ENCODE data around the gene OR52E6.

OR52E6 gene

GRCh38 chr11:5865826-5866225, 24.1 kb upstream of the OR52E6 start:
- TF ChIP-seq CTCF (IDR thresholded peaks at IDR 0.05; ENCODE audit: low read depth, low read length) = no peak
- DNase-seq (ENCODE audit: extremely low read depth, low read depth) = no peak

- TF ChIP-seq CTCF (IDR thresholded peaks at IDR 0.05; ENCODE audit: low read depth, low read length) = no peak
- DNase-seq (ENCODE audit: extremely low read depth, low read depth) = no peak
Measured at GRCh38 chr11:5857590-5857989, 15.9 kb upstream of the OR52E6 start, which contains the start of gene OR52E8. OR52E8 (minus strand) TSS chr11:5857690; CDS start chr11:5857690, 0 bp downstream.

- no peak for DNase-seq (ENCODE audit: extremely low read depth, low read depth)
- no peak for TF ChIP-seq CTCF (IDR thresholded peaks at IDR 0.05; ENCODE audit: low read depth, low read length)
Measured at GRCh38 chr11:5851002-5851401, 9.3 kb upstream of the OR52E6 start.

GRCh38 chr11:5847711-5848110, 6.0 kb upstream of the OR52E6 start:
- TF ChIP-seq CTCF (IDR thresholded peaks at IDR 0.05; ENCODE audit: low read depth, low read length) = no peak
- DNase-seq (ENCODE audit: extremely low read depth, low read depth) = no peak

- DNase-seq (ENCODE audit: extremely low read depth, low read depth) = no peak
- TF ChIP-seq CTCF (IDR thresholded peaks at IDR 0.05; ENCODE audit: low read depth, low read length) = no peak
Measured at GRCh38 chr11:5846701-5847100, 5.0 kb upstream of the OR52E6 start.

- TF ChIP-seq CTCF (IDR thresholded peaks at IDR 0.05; ENCODE audit: low read depth, low read length) = no peak
- no peak for DNase-seq (ENCODE audit: extremely low read depth, low read depth)
Measured at GRCh38 chr11:5837695-5838094, 4.0 kb downstream of the OR52E6 start.

GRCh38 chr11:5833446-5833845, 8.3 kb downstream of the OR52E6 start:
- no peak for DNase-seq (ENCODE audit: extremely low read depth, low read depth)
- TF ChIP-seq CTCF (IDR thresholded peaks at IDR 0.05; ENCODE audit: low read depth, low read length) = no peak

Measured in AG09319 (cell line).